Measurements from ENCODE around the gene FXYD6.
"Not testable (repeated sequence)": the region's sequence is repeated elsewhere in the genome, so short reads cannot be mapped to it uniquely, and the experiment has no call there.

Gene FXYD6

GRCh38 chr11:117815262-117815803, 61.1 kb downstream of the FXYD6 start:
- Histone ChIP-seq H3K9me3 (ENCODE audit: control insufficient read depth, insufficient read depth, low read length) (no peaks in the 10 kb centered on the region), H3K4me3 (ENCODE audit: low read length) (no peak overlapping the region), H3K27me3 (ENCODE audit: control insufficient read depth, insufficient read depth, low read length) (no peaks in the 10 kb centered on the region), H3K4me1 (ENCODE audit: control insufficient read depth, insufficient read depth, low read length) (peaks cover 7% of the 10 kb centered on the region), H3K27ac (ENCODE audit: low read length) (no peak overlapping the region), H3K36me3 (ENCODE audit: control insufficient read depth, insufficient read depth, low read length) (no peaks in the 10 kb centered on the region)
- no peak for DNase-seq (ENCODE audit: low read depth, low spot score)
- WGBS (ENCODE audit: insufficient coverage, insufficient read length), result no CpG with 5 or more reads among the region's 7 CpGs

- Histone ChIP-seq H3K9me3 (ENCODE audit: control insufficient read depth, insufficient read depth, low read length) (no peaks in the 10 kb centered on the region), H3K27me3 (ENCODE audit: control insufficient read depth, insufficient read depth, low read length) (no peaks in the 10 kb centered on the region), H3K36me3 (ENCODE audit: control insufficient read depth, insufficient read depth, low read length) (no peaks in the 10 kb centered on the region), H3K4me1 (ENCODE audit: control insufficient read depth, insufficient read depth, low read length) (peaks cover 7% of the 10 kb centered on the region), H3K4me3 (ENCODE audit: low read length) (no peak overlapping the region), H3K27ac (ENCODE audit: low read length) (no peak overlapping the region)
- DNase-seq (ENCODE audit: low read depth, low spot score), result no peak
- no CpG with 5 or more reads among the region's 14 CpGs for WGBS (ENCODE audit: insufficient coverage, insufficient read length)
Measured at GRCh38 chr11:117814766-117815261, 61.6 kb downstream of the FXYD6 start.

GRCh38 chr11:117814204-117814765, 62.2 kb downstream of the FXYD6 start:
- H3K27ac ChIP-seq (ENCODE audit: low read length), result no peak overlapping the region
- no peak for DNase-seq (ENCODE audit: low read depth, low spot score)
- H3K4me3 ChIP-seq (ENCODE audit: low read length), result no peak overlapping the region
- H3K9me3 ChIP-seq (ENCODE audit: control insufficient read depth, insufficient read depth, low read length), result no peaks in the 10 kb centered on the region
- no CpG with 5 or more reads among the region's 7 CpGs for WGBS (ENCODE audit: insufficient coverage, insufficient read length)
- no peaks in the 10 kb centered on the region for H3K27me3 ChIP-seq (ENCODE audit: control insufficient read depth, insufficient read depth, low read length)
- H3K36me3 ChIP-seq (ENCODE audit: control insufficient read depth, insufficient read depth, low read length), result no peaks in the 10 kb centered on the region
- H3K4me1 ChIP-seq (ENCODE audit: control insufficient read depth, insufficient read depth, low read length), result peaks cover 7% of the 10 kb centered on the region

- H3K4me3 ChIP-seq (ENCODE audit: low read length); H3K9me3 ChIP-seq (ENCODE audit: control insufficient read depth, insufficient read depth, low read length); H3K4me1 ChIP-seq (ENCODE audit: control insufficient read depth, insufficient read depth, low read length); H3K27ac ChIP-seq (ENCODE audit: low read length); H3K27me3 ChIP-seq (ENCODE audit: control insufficient read depth, insufficient read depth, low read length); H3K36me3 ChIP-seq (ENCODE audit: control insufficient read depth, insufficient read depth, low read length); DNase-seq (ENCODE audit: low read depth, low spot score): not testable (repeated sequence)
- WGBS (ENCODE audit: insufficient coverage, insufficient read length), result 100% methylated on average over 2 of the region's 12 CpGs
Measured at GRCh38 chr11:117810056-117810451, 66.4 kb downstream of the FXYD6 start.

- no peaks in the 10 kb centered on the region for H3K27me3 ChIP-seq (ENCODE audit: control insufficient read depth, insufficient read depth, low read length)
- whole genome bisulfite sequencing (ENCODE audit: insufficient coverage, insufficient read length), result 100% methylated on average over 2 of the region's 22 CpGs
- H3K36me3 ChIP-seq (ENCODE audit: control insufficient read depth, insufficient read depth, low read length), result no peaks in the 10 kb centered on the region
- H3K4me3 ChIP-seq (ENCODE audit: low read length), result no peak overlapping the region
- H3K9me3 ChIP-seq (ENCODE audit: control insufficient read depth, insufficient read depth, low read length), result no peaks in the 10 kb centered on the region
- peaks cover 5% of the 10 kb centered on the region for H3K4me1 ChIP-seq (ENCODE audit: control insufficient read depth, insufficient read depth, low read length)
- no peak for DNase-seq (ENCODE audit: low read depth, low spot score)
- H3K27ac ChIP-seq (ENCODE audit: low read length), result no peak overlapping the region
Measured at GRCh38 chr11:117809236-117810055, 67.0 kb downstream of the FXYD6 start.

GRCh38 chr11:117808784-117809183, 67.7 kb downstream of the FXYD6 start:
- H3K27me3 ChIP-seq (ENCODE audit: control insufficient read depth, insufficient read depth, low read length), result no peaks in the 10 kb centered on the region
- no peak overlapping the region for H3K4me3 ChIP-seq (ENCODE audit: low read length)
- DNase-seq (ENCODE audit: low read depth, low spot score), result no peak
- no peak overlapping the region for H3K27ac ChIP-seq (ENCODE audit: low read length)
- no peaks in the 10 kb centered on the region for H3K9me3 ChIP-seq (ENCODE audit: control insufficient read depth, insufficient read depth, low read length)
- WGBS (ENCODE audit: insufficient coverage, insufficient read length), result no CpG with 5 or more reads among the region's 12 CpGs
- peaks cover 2% of the 10 kb centered on the region for H3K4me1 ChIP-seq (ENCODE audit: control insufficient read depth, insufficient read depth, low read length)
- H3K36me3 ChIP-seq (ENCODE audit: control insufficient read depth, insufficient read depth, low read length), result no peaks in the 10 kb centered on the region

- Histone ChIP-seq H3K4me1 (ENCODE audit: control insufficient read depth, insufficient read depth, low read length) (peaks cover 2% of the 10 kb centered on the region), H3K36me3 (ENCODE audit: control insufficient read depth, insufficient read depth, low read length) (no peaks in the 10 kb centered on the region), H3K9me3 (ENCODE audit: control insufficient read depth, insufficient read depth, low read length) (no peaks in the 10 kb centered on the region), H3K4me3 (ENCODE audit: low read length) (no peak overlapping the region), H3K27ac (ENCODE audit: low read length) (no peak overlapping the region), H3K27me3 (ENCODE audit: control insufficient read depth, insufficient read depth, low read length) (no peaks in the 10 kb centered on the region)
- no CpG with 5 or more reads among the region's 22 CpGs for WGBS (ENCODE audit: insufficient coverage, insufficient read length)
- DNase-seq (ENCODE audit: low read depth, low spot score), result no peak
Measured at GRCh38 chr11:117807482-117808327, 68.8 kb downstream of the FXYD6 start.

- WGBS (ENCODE audit: insufficient coverage, insufficient read length), result no CpG with 5 or more reads among the region's 5 CpGs
- DNase-seq (ENCODE audit: low read depth, low spot score), result no peak
- peaks cover 2% of the 10 kb centered on the region for H3K4me1 ChIP-seq (ENCODE audit: control insufficient read depth, insufficient read depth, low read length)
- H3K27me3 ChIP-seq (ENCODE audit: control insufficient read depth, insufficient read depth, low read length), result no peaks in the 10 kb centered on the region
- no peak overlapping the region for H3K27ac ChIP-seq (ENCODE audit: low read length)
- H3K9me3 ChIP-seq (ENCODE audit: control insufficient read depth, insufficient read depth, low read length), result no peaks in the 10 kb centered on the region
- H3K4me3 ChIP-seq (ENCODE audit: low read length), result no peak overlapping the region
- H3K36me3 ChIP-seq (ENCODE audit: control insufficient read depth, insufficient read depth, low read length), result no peaks in the 10 kb centered on the region
Measured at GRCh38 chr11:117806846-117807245, 69.6 kb downstream of the FXYD6 start.

- no peaks in the 10 kb centered on the region for H3K27me3 ChIP-seq (ENCODE audit: control insufficient read depth, insufficient read depth, low read length)
- peaks cover 2% of the 10 kb centered on the region for H3K4me1 ChIP-seq (ENCODE audit: control insufficient read depth, insufficient read depth, low read length)
- no peak overlapping the region for H3K27ac ChIP-seq (ENCODE audit: low read length)
- no peaks in the 10 kb centered on the region for H3K36me3 ChIP-seq (ENCODE audit: control insufficient read depth, insufficient read depth, low read length)
- no peak for DNase-seq (ENCODE audit: low read depth, low spot score)
- WGBS (ENCODE audit: insufficient coverage, insufficient read length), result no CpG with 5 or more reads among the region's 1 CpG
- H3K9me3 ChIP-seq (ENCODE audit: control insufficient read depth, insufficient read depth, low read length), result no peaks in the 10 kb centered on the region
- H3K4me3 ChIP-seq (ENCODE audit: low read length), result no peak overlapping the region
Measured at GRCh38 chr11:117805045-117805444, 71.4 kb downstream of the FXYD6 start.

GRCh38 chr11:117803896-117804295, 72.6 kb downstream of the FXYD6 start:
- no peak overlapping the region for H3K4me3 ChIP-seq (ENCODE audit: low read length)
- no peak overlapping the region for H3K27ac ChIP-seq (ENCODE audit: low read length)
- DNase-seq (ENCODE audit: low read depth, low spot score), result no peak
- no peaks in the 10 kb centered on the region for H3K9me3 ChIP-seq (ENCODE audit: control insufficient read depth, insufficient read depth, low read length)
- no CpG with 5 or more reads among the region's 8 CpGs for WGBS (ENCODE audit: insufficient coverage, insufficient read length)
- H3K27me3 ChIP-seq (ENCODE audit: control insufficient read depth, insufficient read depth, low read length), result no peaks in the 10 kb centered on the region
- H3K4me1 ChIP-seq (ENCODE audit: control insufficient read depth, insufficient read depth, low read length), result no peaks in the 10 kb centered on the region
- H3K36me3 ChIP-seq (ENCODE audit: control insufficient read depth, insufficient read depth, low read length), result no peaks in the 10 kb centered on the region

Measured in iPS DF 6.9 (cell line).